Rectal smooth muscle tissue (tissue), 1 donor: ENCODE measurements around the gene RBBP8NL.
"Not testable (repeated sequence)": the region's sequence is repeated elsewhere in the genome, so short reads cannot be mapped to it uniquely, and the experiment has no call there.

Experiments used
- H3K27ac ChIP-seq: one replicate; pipeline ENCODE4 v1.7.0; 2013; ENCODE audit warnings: low read depth, low read length, inconsistent platforms
- H3K27me3 ChIP-seq: one replicate; pipeline ENCODE4 v1.7.0; 2013; ENCODE audit warnings: low read length; ENCODE audit not compliant: control insufficient read depth, insufficient read depth
- H3K36me3 ChIP-seq: one replicate; pipeline ENCODE4 v1.7.0; 2013; ENCODE audit warnings: low read length; ENCODE audit not compliant: control insufficient read depth, insufficient read depth
- H3K4me1 ChIP-seq: one replicate; pipeline ENCODE4 v1.7.0; 2013; ENCODE audit warnings: low read length; ENCODE audit not compliant: control insufficient read depth, insufficient read depth
- H3K4me3 ChIP-seq: one replicate; pipeline ENCODE4 v1.7.0; 2013; ENCODE audit warnings: low read length
- H3K9ac ChIP-seq: one replicate; pipeline ENCODE4 v1.7.0; 2013; ENCODE audit warnings: low read length

The RBBP8NL gene

DNA sequence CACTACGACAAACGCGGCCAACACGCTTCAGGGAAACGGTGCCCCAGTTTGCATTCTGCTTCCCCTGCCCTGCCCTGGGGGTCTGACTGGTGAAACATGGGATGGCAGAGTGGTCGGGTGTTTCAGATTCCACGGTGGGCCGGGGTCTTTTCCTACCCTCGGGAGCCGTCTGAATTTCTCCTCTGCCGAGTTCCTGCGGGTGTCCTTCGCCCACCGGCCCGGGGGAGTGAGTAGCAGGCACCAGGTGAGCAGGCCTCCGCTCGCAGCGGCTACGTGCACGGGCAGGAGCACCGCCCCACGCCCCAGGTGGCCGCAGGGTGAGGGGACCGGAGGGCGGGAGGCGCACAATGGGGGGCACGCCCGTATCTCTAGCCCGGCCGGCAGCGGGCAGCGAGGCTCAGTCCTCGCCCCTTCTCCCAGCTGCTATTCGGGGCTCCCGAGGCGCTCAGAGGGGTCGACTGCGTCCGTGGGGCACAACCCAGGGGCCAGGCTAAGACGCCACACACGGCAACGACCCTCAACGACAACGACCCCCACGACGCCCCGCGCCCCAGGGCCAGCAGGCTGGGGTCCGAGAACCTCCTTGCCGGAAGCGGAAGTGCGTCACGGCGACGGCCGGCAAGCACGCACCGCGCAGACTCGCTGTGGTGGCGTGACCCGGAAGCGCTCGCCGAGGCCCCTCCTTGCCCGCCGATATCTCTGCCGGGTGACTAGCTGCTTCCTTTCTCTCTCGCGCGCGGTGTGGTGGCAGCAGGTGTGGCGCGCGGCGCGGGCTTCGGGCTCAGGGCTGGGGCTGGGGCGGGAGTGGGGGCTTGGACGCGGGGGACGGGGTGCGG lies 40.7 kb downstream of the RBBP8NL start, which contains the start of gene RPS21:
RPS21 (plus strand) TSS at position 721 of the 836 bp plus-strand sequence. CDS start 236 bp downstream, outside the sequence.
- Histone ChIP-seq H3K36me3 (peaks cover 20% of the 10 kb centered on the region), H3K27ac (peak within 1 kb of the TSS; percentile 94), H3K4me3 (peak within 1 kb of the TSS; percentile 96), H3K9ac (peak within 1 kb of the TSS; percentile 93), H3K4me1 (peaks cover 17% of the 10 kb centered on the region), H3K27me3 (no peaks in the 10 kb centered on the region)

DNA sequence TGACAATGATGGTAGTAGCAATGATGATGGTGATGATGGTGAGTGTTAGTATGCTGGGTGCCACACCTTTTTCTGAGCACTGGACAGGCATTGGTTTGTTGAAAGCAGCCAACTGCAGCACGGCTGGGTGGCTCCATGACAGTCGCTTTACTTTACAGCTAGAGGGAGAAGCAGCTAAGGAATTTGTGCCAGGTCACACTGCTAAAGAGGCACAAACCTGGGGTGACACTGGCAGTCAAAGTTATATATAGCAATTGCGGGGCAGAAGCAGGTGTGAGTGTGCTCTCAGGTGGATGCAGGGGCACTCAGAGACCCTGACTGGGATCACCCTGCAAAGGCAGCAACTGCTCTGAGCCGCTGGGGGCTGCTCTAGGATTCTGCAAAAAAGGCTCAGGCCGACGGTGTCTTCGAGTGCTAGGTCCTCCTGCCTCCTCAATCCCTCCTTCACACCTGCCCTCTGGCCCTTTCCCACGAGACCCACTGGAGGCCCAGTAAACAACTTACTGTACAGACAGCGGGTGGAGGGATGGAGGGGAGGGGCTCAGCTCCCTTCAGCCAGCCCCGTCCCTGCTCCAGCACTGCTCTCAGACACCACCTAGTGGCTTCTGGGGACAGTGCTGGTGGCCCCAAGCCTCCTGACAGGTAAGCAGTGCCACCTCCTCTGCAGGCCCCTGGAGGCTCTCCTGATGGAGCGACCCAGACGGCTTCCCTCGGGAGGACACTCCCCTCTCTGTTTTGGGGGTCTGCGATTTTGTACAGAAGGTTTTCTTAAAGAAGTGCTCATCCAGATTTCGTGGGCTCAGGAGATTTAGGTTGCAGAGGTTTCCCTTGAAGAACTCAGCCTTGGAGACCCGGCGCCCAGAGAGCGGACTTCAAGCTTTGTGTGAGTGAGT lies 44.8 kb downstream of the RBBP8NL start:
- no peaks in the 10 kb centered on the region for H3K27me3 ChIP-seq
- H3K36me3 ChIP-seq = peaks cover 6% of the 10 kb centered on the region
- peak overlapping the region; percentile 11 for H3K27ac ChIP-seq
- H3K9ac ChIP-seq = no peak overlapping the region
- no peak overlapping the region for H3K4me3 ChIP-seq
- H3K4me1 ChIP-seq = peaks cover 24% of the 10 kb centered on the region

DNA sequence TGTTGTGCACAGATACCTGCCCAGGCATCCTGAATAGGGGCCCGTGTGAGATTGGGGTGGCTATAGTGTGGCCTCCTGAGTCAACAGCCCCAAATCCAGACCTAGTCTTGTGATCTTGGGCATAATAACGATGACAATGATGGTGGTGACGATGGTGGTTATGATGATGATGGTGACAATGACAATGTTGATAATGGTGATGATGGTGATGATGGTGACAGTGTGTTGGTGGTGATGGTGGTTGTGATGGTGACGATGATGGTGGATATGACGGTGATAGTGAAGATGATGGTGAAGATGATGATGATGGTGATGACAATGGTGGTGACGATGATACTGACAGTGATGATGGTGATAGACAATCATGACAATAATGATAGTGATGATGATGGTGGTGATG lies 45.5 kb downstream of the RBBP8NL start:
- Histone ChIP-seq H3K9ac (no peak overlapping the region), H3K27me3 (no peaks in the 10 kb centered on the region), H3K36me3 (peaks cover 6% of the 10 kb centered on the region), H3K27ac (no peak overlapping the region), H3K4me3 (no peak overlapping the region), H3K4me1 (peaks cover 29% of the 10 kb centered on the region)

DNA sequence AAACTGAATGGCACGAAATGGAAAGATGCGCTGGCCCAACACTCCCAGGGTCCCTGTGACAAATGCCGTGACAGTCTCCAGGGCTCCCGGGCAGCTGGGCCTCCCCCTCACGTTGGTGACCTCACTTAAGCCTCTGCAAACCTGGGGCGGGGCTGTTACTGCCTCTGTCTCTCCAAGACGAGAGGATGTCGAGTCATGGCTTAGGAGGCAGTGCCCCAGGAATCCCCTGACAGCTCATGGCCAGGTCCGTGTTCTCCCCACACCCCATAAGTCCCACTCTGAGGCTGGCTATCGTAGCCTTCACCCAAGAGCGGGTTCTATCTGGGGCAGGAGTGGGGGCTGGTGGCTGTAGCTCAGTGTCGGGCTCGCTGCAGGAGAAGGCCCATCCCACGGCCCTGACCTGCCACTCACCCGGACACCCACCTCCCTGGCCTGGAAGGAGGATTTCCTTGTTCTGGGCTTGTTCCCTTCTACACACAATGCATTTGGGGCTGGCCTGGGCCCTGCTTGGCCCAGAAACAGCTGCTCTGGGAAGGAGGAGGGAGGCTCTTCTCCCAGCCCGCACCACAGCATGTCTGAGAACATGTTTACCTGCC lies 46.0 kb downstream of the RBBP8NL start:
- H3K27me3 ChIP-seq = no peaks in the 10 kb centered on the region
- peaks cover 35% of the 10 kb centered on the region for H3K4me1 ChIP-seq
- H3K27ac ChIP-seq = no peak overlapping the region
- no peak overlapping the region for H3K9ac ChIP-seq
- peaks cover 6% of the 10 kb centered on the region for H3K36me3 ChIP-seq
- no peak overlapping the region for H3K4me3 ChIP-seq

DNA sequence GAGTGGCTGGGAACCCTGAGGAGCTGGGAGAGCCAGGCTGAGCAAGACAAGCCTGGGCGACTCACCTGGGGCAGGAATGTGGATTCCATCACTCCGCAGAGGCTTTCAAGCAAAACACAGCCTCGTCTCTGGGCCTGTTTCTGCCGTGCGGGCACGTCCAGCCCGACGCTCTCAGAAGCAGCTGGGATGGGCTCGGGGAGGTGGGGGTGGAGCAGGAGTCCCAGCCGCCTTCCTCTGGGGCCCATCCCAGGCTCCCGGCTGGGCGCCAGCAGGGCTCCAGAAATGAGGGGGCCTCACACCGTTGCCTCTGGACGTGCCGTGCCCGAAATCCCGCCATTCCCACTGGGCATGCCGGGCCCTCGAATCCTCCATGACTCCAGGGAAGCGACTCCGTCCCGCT lies 49.1 kb downstream of the RBBP8NL start:
- peak overlapping the region; percentile 96 for H3K27ac ChIP-seq
- peak overlapping the region; percentile 8 for H3K4me3 ChIP-seq
- H3K36me3 ChIP-seq = peaks cover 6% of the 10 kb centered on the region
- H3K9ac ChIP-seq = no peak overlapping the region
- peaks cover 44% of the 10 kb centered on the region for H3K4me1 ChIP-seq
- peaks cover 2% of the 10 kb centered on the region for H3K27me3 ChIP-seq

DNA sequence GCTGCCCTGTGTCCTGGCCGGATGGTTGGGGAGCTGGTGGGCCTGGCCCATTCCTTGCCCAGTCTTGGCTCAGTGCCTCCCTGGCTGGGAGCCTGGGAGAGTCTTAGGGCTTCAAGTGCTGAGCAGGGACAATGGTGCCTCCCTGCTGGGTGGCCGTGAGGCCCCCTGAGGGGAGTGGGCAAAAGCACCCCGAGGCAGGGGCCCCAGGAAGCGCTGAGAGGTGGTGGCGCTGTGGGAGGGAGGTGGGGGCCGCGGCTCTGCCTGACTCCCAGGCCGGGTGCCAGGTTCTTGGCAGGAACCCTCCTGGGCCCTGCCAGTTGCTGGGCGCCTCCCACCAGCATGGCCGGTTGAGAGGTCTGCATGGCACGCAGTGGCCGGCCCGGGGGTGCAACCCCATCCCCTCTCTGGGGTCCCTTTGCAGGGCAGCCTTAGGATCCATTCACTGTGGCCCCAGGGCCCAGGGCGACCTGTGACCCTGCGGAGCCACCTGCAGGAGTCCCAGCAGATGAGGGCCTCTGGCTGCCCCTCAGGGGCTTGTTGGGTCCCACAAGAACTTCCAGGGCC lies 49.6 kb downstream of the RBBP8NL start:
- Histone ChIP-seq H3K27ac (peak overlapping the region; percentile 96), H3K9ac (no peak overlapping the region), H3K4me3 (peak overlapping the region; percentile 8), H3K4me1 (peaks cover 47% of the 10 kb centered on the region), H3K36me3 (peaks cover 6% of the 10 kb centered on the region), H3K27me3 (peaks cover 2% of the 10 kb centered on the region)

DNA sequence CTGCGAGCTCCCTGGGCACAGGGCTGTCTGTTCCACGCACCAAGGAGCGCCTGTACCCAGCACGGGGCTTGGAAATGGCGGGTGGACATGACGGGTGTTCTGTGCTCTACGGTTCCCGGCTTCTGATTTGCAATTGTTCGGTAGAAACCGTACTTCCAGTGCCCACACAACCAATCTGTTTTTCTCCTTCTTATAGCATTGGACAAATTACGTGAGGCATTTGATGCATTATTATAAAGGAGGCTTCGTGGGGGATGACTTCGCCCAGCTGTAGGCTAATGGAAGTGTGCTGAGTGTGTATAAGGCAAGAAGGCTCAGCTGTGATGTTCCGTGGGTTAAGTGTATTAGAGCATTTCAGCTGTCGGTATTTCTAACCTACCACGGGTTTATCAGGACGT lies 50.3 kb downstream of the RBBP8NL start:
- H3K36me3 ChIP-seq = peaks cover 2% of the 10 kb centered on the region
- peaks cover 2% of the 10 kb centered on the region for H3K27me3 ChIP-seq
- H3K4me1 ChIP-seq = peaks cover 47% of the 10 kb centered on the region
- peak overlapping the region; percentile 96 for H3K27ac ChIP-seq
- H3K9ac ChIP-seq = no peak overlapping the region
- H3K4me3 ChIP-seq = no peak overlapping the region

DNA sequence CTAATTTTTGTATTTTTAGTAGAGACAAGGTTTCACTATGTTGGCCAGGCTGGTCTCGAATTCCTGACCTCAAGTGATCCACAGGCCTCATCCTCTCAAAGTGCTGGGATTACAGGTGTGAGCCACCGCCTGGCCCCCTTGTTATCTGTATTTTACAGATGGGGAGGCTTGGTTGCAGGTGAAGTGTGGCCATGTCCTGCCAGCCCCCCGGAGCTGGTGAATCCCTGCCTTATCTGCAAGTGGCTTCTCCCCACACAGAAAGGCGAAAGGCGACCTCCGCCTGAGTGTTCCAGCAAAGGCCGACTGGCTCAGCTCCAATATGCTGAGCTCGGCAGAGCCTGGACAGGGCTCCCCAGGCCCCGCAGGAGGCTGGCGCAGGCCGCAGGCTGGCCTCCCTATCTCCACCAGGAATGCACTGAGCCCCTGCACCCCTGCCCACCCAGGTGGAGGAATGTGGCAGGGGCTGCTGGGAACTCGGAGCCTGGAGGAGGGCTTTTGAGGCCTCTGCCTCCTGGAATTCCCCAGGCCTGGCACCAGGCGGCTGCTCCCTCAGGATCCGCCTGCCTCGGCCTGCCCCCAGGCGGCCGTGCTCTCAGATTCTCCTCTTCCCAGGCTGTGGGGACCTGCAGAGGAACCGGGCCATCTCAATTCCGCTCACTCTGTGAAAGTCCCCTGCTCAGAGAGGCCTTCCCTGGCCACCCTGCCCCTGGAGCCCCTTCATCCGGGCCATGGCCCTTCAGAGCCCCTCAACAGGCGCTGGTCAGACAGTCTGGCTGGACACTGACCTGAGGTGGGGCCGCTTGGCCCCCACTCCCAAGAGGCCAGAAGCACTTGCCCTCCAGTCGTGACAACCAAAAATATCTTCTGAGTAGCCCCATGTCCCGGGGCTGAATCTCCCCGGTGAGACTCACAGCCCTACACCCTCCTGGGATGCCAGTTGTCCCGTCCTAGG lies 51.0 kb downstream of the RBBP8NL start:
- Histone ChIP-seq H3K27me3 (peaks cover 2% of the 10 kb centered on the region), H3K4me1 (peaks cover 53% of the 10 kb centered on the region), H3K27ac (peak overlapping the region; percentile 96), H3K36me3 (no peaks in the 10 kb centered on the region), H3K4me3 (no peak overlapping the region), H3K9ac (no peak overlapping the region)

DNA sequence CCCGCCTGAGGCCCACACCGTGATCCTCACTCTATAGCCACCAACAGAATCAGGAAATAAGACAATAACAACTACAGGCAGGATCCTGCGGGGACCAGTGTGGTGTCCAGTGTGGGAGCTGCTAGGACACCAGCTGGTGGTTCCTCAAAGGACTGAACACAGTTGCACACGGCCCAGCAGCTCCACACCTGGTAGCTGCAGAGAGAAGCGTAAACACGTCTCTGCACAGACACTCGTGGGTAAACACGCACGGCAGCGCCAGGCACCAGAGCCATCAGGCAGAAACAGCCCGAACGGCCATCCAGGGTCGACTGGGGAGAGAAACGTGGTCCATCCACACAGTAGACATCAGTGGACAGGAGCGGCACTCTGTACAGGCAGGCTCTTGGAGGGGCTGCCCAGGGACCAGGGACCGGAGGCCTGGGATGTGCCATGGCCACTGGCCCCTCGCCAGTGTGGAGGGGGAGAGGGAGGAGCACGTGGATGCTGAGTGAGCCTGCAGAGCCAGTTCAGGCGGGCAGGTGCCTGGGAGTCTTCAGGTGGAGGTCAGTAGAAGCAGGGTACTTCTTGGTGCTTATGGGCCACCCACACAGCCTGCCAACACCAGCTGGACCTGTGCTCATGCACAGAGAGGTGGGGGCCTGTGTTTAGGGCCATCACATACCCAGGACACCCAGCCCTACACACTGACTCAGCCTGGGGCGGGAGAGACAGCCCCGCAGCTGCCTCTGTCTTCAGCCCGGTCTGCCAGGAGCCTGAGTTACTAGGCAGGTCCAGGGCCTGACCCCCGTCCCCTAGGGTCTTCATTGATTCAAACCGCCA lies 52.8 kb downstream of the RBBP8NL start:
- H3K27me3 ChIP-seq = peaks cover 8% of the 10 kb centered on the region
- no peaks in the 10 kb centered on the region for H3K36me3 ChIP-seq
- peaks cover 69% of the 10 kb centered on the region for H3K4me1 ChIP-seq
- peak overlapping the region; percentile 96 for H3K27ac ChIP-seq
- no peak overlapping the region for H3K4me3 ChIP-seq
- no peak overlapping the region for H3K9ac ChIP-seq

DNA sequence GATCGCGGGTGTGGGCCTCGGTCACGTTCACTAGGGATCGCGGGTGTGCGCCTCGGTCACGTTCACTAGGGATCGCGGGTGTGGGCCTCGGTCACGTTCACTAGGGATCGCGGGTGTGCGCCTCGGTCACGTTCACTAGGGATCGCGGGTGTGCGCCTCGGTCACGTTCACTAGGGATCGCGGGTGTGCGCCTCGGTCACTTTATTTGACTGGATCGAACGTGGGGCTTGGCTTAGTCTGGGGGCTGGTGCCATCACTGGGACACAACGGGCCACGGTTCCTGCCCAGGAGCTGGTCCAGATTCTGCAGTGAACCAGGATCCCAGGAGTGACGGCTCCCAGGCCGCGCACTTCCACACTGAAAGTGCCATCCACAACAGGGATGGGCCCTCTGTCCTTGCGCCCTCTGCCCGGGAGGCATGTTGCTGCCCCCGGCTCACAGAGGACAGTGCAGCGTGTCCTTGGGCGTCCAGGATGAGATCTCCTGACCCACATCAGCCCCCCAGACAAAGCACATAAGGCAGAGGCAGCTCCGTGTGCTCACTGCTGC lies 53.6 kb downstream of the RBBP8NL start:
- H3K4me3 ChIP-seq, H3K36me3 ChIP-seq, H3K9ac ChIP-seq, H3K27me3 ChIP-seq: not testable (repeated sequence)
- Histone ChIP-seq H3K27ac (peak overlapping the region; percentile 96), H3K4me1 (peaks cover 75% of the 10 kb centered on the region)
